SU-DHL-6 (cell line): ENCODE data around the gene MAP2K6.

Experiments used
- CTCF ChIP-seq: fragments of 200-600 bp; sonication (generic); IDR thresholded peaks from one replicate; pipeline ENCODE4 v1.5.1; 2017; ENCODE audit warnings: antibody characterized with exemption, mild to moderate bottlenecking, low read length, moderate library complexity; ENCODE audit not compliant: insufficient read depth, poor library complexity, severe bottlenecking
- EZH2phosphoT487 ChIP-seq: fragments of 200-600 bp; sonication (generic), shearing (Covaris generic); conservative IDR thresholded peaks from 2 replicates; pipeline ENCODE4 v1.6.1; 2018; ENCODE audit warnings: mild to moderate bottlenecking, antibody characterized with exemption, low read length, moderate library complexity, mixed read lengths

DNA sequence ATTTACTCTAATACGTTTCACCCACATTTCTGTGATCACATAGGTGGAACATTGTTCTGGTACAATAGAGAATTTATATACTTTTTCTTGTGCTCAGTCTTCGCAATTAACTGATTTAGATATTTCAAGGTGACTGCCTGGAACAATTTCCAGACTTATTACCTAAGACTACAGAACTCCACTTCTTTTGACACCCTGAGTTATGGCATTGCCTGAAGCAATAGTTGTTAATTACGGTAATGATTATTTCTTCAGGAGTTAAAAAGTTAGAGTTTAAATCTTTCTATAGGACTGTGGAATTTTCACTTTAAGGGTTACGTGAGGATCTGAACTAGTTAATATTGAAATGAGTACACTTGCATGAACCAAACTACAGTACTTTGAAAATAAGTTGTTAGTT lies 74.8 kb downstream of the MAP2K6 start:
- TF ChIP-seq CTCF (no peak), EZH2phosphoT487 (no peak)
